ENCODE data around the gene SPDL1. TPM values are rescaled to one million over a fixed set of nuclear protein-coding genes. Genes with fewer than 3 reads are reported as not detected.

Gene SPDL1
- total and polyA plus RNA-seq, 2 donors (not counting 1 experiment from before 2014, with no cell fraction given): 4.1 to 17.9 TPM

DNA sequence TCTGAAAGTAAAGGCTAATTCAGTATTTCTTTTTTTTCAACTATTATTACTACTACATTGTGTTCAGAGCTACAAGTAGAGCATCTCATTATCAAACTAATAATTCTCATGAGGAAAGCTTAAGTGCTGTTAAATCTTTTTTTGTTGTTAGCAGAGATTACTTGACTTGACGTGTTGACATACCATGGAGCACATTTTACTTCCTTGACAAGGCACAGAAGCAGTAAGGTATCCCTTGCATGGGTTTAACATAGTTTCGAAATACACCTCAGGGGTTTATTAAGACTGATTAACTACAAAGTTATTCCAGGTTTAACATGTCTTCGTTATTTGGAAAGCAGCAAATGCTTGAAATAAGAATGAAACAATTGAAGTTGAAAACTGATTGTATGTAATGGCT, 7.0 kb downstream of the SPDL1 start:
- no peak overlapping the region for H3K9ac ChIP-seq (ENCODE audit: low read length)
- ATAC-seq (ENCODE audit: low read depth): no peak
- Mint-ChIP-seq H3K9me3 (ENCODE audit: insufficient read depth) (no peaks in the 10 kb centered on the region), H3K4me1 (peaks cover 3% of the 10 kb centered on the region), H3K27me3 (no peaks in the 10 kb centered on the region), H3K27ac (no peak overlapping the region), H3K4me3 (no peak overlapping the region)
- no peaks in the 10 kb centered on the region for H4K20me1 ChIP-seq (ENCODE audit: control insufficient read depth, insufficient read depth, low read length, poor library complexity, severe bottlenecking)
- H3K27me3 ChIP-seq (replicated peaks in 1 of 4; ENCODE audit: control extremely low read depth in 1 of 4, control insufficient read depth in 3 of 4, insufficient read depth in 4 of 4, low read length in 3 of 4): no peaks in the 10 kb centered on the region
- no peak overlapping the region for H3K4me3 ChIP-seq (ENCODE audit: control extremely low read depth in 1 of 5, extremely low read depth in 1 of 5, insufficient read depth in 1 of 5, low read depth in 2 of 5, low read length in 4 of 5)
- POLR2A ChIA-PET: no interaction called here
- CTCF ChIA-PET: interaction anchor here (1.3 kb wide), 1 partner anchor 10 kb away, joined by 3 read pairs; no protein-coding TSS in a partner anchor
- H2AFZ ChIP-seq (ENCODE audit: insufficient read depth, low read depth, low read length, poor library complexity, severe bottlenecking): no peak overlapping the region
- no peaks in the 10 kb centered on the region for H3K4me1 ChIP-seq (ENCODE audit: control insufficient read depth in 2 of 2, insufficient read depth in 2 of 2, low read length in 2 of 2)
- peaks cover 0 to 51% of the 10 kb centered on the region in 2 experiments for H3K36me3 ChIP-seq (replicated peaks in 1 of 2; ENCODE audit: control extremely low read depth in 1 of 2, control insufficient read depth in 1 of 2, extremely low read depth in 1 of 2, insufficient read depth in 2 of 2, low read length in 1 of 2)
- no peaks in the 10 kb centered on the region for H3K9me3 ChIP-seq (ENCODE audit: control extremely low read depth in 1 of 3, control insufficient read depth in 2 of 3, insufficient read depth in 1 of 3, low read length in 2 of 3)
- intact Hi-C loops (cut with micrococcal nuclease): no loop called here
- no peak for TF ChIP-seq EZH2 (IDR thresholded peaks at IDR 0.05; ENCODE audit: borderline replicate concordance, insufficient read depth, low read depth, low read length, poor library complexity, severe bottlenecking)
- TF ChIP-seq, protein P1, sequence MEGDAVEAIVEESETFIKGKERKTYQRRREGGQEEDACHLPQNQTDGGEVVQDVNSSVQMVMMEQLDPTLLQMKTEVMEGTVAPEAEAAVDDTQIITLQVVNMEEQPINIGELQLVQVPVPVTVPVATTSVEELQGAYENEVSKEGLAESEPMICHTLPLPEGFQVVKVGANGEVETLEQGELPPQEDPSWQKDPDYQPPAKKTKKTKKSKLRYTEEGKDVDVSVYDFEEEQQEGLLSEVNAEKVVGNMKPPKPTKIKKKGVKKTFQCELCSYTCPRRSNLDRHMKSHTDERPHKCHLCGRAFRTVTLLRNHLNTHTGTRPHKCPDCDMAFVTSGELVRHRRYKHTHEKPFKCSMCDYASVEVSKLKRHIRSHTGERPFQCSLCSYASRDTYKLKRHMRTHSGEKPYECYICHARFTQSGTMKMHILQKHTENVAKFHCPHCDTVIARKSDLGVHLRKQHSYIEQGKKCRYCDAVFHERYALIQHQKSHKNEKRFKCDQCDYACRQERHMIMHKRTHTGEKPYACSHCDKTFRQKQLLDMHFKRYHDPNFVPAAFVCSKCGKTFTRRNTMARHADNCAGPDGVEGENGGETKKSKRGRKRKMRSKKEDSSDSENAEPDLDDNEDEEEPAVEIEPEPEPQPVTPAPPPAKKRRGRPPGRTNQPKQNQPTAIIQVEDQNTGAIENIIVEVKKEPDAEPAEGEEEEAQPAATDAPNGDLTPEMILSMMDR (IDR thresholded peaks at IDR 0.05): no peak
- H3K4me2 ChIP-seq (replicated peaks; ENCODE audit: low read depth, low read length, poor library complexity, severe bottlenecking): no peak overlapping the region
- H3K27ac ChIP-seq (ENCODE audit: low read length in 2 of 2): no peak overlapping the region
- peaks cover 13% of the 10 kb centered on the region for H3K79me2 ChIP-seq (ENCODE audit: control insufficient read depth, insufficient read depth, low read length)
- WGBS (ENCODE audit: insufficient coverage): 100% methylated on average over 1 of the region's 3 CpGs
- DNase-seq: no peak

DNA sequence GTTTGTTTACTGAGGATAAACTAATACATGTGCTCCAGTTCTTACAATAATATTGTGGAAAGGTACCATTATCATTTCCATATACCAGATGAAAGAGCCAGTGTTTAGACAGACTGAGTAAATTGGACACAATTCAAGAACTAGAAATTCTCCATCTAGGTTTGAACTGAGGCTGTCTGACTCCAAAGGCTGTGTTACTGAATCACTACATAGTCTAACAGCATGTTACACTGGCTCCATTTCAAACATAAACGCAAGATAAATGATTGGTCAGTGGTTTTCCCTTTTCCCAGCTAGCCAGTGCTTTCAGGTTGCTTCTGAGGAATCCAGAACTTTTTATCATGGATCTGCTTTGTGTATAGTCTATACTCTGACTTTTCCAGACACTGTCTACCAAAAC, 8.1 kb downstream of the SPDL1 start:
- no CpG with 5 or more reads among the region's 1 CpG for WGBS (ENCODE audit: insufficient coverage)
- POLR2A ChIA-PET: no interaction called here

More for the DNA sequence above, 8.1 kb downstream of the SPDL1 start:
- Histone ChIP-seq H4K20me1 (ENCODE audit: control insufficient read depth, insufficient read depth, low read length, poor library complexity, severe bottlenecking) (no peaks in the 10 kb centered on the region), H3K9me3 (ENCODE audit: control extremely low read depth in 1 of 3, control insufficient read depth in 2 of 3, insufficient read depth in 1 of 3, low read length in 2 of 3) (no peaks in the 10 kb centered on the region), H3K36me3 (replicated peaks in 1 of 2; ENCODE audit: control extremely low read depth in 1 of 2, control insufficient read depth in 1 of 2, extremely low read depth in 1 of 2, insufficient read depth in 2 of 2, low read length in 1 of 2) (peaks cover 0 to 52% of the 10 kb centered on the region in 2 experiments), H3K4me2 (replicated peaks; ENCODE audit: low read depth, low read length, poor library complexity, severe bottlenecking) (no peak overlapping the region), H3K27me3 (replicated peaks in 1 of 4; ENCODE audit: control extremely low read depth in 1 of 4, control insufficient read depth in 3 of 4, insufficient read depth in 4 of 4, low read length in 3 of 4) (no peaks in the 10 kb centered on the region), H3K4me3 (ENCODE audit: control extremely low read depth in 1 of 5, extremely low read depth in 1 of 5, insufficient read depth in 1 of 5, low read depth in 2 of 5, low read length in 4 of 5) (no peak overlapping the region), H3K79me2 (ENCODE audit: control insufficient read depth, insufficient read depth, low read length) (peaks cover 9% of the 10 kb centered on the region), H3K4me1 (ENCODE audit: control insufficient read depth in 2 of 2, insufficient read depth in 2 of 2, low read length in 2 of 2) (no peaks in the 10 kb centered on the region), H2AFZ (ENCODE audit: insufficient read depth, low read depth, low read length, poor library complexity, severe bottlenecking) (no peak overlapping the region), H3K27ac (ENCODE audit: low read length in 2 of 2) (no peak overlapping the region), H3K9ac (ENCODE audit: low read length) (no peak overlapping the region)
- CTCF ChIA-PET: no interaction called here
- Mint-ChIP-seq H3K27ac (no peak overlapping the region), H3K9me3 (ENCODE audit: insufficient read depth) (no peaks in the 10 kb centered on the region), H3K4me3 (no peak overlapping the region), H3K27me3 (no peaks in the 10 kb centered on the region), H3K4me1 (peaks cover under 1% of the 10 kb centered on the region)
- TF ChIP-seq, protein P1 (IDR thresholded peaks at IDR 0.05): no peak
- TF ChIP-seq EZH2 (IDR thresholded peaks at IDR 0.05; ENCODE audit: borderline replicate concordance, insufficient read depth, low read depth, low read length, poor library complexity, severe bottlenecking): no peak
- intact Hi-C loops (cut with micrococcal nuclease): no loop called here
- DNase-seq (no peak), ATAC-seq (ENCODE audit: low read depth) (no peak)

All from B cell (primary cell).